Amygdala (tissue), 56 donors: ENCODE measurements around the gene UBAC1.
A peak's percentile ranks its signal among the peaks of the same experiment; 100 is the strongest.
"Not testable (repeated sequence)": the region's sequence is repeated elsewhere in the genome, so short reads cannot be mapped to it uniquely, and the experiment has no call there.

Experiments
- DNase-seq, 56 donors: peaks; one replicate each; lab custom pipeline; 2025; lab: John Stamatoyannopoulos, UW

The UBAC1 gene

DNA sequence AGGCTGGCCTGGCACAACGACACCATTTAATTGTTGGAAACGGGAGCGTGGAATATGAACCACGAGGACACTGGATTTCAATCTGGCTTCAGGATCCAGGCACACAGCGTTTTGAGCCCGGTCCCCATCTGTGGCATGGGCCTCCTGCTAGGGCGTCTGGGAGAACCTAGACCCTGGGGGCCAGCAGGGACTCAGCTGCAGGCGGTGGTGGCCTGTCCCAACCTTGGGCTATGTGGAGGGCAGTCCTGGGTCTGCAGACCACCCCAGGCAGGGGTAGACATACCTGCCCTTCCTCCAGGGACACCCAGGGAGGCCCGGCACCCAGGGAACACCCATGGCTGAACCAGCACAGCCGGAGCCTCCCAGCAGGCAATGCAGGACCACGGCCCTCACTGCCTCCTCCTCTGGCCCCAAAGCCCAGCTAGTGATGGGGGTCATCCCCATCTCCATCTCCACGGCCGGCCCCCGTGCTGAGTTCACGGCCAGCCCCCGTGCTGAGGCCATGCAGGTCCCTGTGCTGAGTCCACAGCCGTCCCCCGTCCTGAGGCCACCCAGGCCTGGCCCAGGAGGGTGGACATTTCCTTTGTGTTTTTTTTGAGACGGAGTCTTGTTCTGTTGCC is 18.5 kb upstream of the UBAC1 start:
- peak in 1 of 56 donors; percentile 58 for DNase-seq

DNA sequence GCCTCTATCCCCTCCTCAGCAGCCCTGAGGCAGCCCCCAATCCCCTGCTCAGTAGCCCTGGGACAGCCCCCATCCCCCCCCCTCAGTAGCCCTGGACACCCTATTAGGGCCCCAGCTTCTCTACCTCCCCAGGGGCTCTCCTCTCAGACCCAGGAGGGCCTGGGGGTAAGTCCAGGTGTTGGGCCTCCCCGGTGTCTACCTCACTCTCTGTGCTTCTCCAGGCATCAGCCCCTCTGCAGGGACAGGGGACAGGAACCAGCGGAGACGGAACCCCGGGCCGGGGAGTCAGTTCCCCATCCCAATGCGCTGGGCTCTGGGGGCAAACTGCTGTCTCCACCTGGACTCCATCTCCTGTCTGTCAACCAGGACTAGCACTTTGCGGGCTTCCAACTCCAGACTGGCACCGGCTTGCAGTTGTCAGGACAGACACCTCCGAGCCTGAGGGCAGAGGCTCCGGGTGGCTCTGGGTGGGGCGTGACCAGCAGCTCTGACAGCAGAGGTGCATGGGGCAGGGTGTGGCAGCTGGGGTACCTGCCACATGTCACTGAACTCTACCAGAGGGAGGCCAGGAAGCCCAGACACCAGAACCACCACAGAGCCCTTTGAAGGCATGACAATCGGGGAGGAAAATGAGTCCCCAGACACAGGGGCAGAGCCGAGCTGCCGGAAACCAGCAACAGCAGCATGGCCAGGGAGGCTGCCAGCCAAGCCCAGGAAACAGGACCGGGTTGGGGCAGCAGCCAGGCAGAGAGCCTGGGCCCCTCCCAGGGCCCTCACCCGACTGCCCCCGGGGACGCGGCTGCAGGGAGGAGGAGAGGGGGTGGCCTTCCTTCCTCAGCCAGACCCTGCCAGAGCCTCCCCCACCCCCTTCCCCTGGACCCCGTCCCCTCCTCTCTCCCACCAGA is 17.7 kb upstream of the UBAC1 start:
- DNase-seq: peak in 43 of 56 donors; percentile 14 to 74 (median 45)

- peak in 2 of 56 donors; percentile 17 to 26 for DNase-seq
These were observed 15.8 kb upstream of the UBAC1 start for GRCh38 chr9:135976944-135977343.

DNA sequence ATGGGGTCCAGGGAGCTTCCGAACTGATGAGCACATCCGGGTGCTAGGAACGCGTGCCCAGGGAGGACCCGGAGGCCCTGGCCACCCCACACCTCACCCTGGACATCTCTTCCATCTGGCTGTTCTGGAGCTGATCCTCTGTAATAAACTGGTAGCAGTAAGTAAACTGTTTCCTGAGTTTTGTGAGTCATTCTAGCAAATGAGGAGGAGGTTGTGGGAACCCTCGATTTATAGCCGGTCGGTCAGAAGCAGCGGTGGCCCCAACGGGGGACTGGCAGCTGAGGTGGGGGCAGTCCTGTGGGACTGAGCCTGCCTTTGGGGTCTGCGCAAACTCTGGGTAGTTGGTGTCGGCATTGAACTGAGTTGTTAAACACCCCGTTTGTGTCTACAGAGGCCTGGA is 15.4 kb upstream of the UBAC1 start:
- DNase-seq: no peak

GRCh38 chr9:135975834-135976233 is 14.7 kb upstream of the UBAC1 start:
- no peak for DNase-seq

DNA sequence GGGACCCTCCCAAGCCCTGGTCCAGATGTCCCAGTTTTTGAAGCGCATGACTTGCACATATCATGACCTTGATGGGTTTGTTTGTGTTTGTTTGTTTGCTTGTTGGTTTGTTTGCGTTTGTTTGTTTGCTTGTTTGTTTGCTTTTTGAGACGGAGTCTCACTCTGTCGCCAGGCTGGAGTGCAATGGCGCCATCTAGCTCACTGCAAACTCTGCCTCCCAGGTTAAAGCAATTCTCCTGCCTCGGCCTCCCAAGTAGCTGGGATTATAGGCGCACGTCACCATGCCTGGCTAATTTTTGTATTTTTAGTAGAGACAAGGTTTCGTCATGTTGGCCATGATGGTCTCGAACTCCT is 13.0 kb upstream of the UBAC1 start:
- no peak for DNase-seq

- DNase-seq: no peak
These were observed 12.4 kb upstream of the UBAC1 start for GRCh38 chr9:135973277-135974219.

GRCh38 chr9:135971892-135972291 is 10.7 kb upstream of the UBAC1 start:
- DNase-seq: no peak

DNA sequence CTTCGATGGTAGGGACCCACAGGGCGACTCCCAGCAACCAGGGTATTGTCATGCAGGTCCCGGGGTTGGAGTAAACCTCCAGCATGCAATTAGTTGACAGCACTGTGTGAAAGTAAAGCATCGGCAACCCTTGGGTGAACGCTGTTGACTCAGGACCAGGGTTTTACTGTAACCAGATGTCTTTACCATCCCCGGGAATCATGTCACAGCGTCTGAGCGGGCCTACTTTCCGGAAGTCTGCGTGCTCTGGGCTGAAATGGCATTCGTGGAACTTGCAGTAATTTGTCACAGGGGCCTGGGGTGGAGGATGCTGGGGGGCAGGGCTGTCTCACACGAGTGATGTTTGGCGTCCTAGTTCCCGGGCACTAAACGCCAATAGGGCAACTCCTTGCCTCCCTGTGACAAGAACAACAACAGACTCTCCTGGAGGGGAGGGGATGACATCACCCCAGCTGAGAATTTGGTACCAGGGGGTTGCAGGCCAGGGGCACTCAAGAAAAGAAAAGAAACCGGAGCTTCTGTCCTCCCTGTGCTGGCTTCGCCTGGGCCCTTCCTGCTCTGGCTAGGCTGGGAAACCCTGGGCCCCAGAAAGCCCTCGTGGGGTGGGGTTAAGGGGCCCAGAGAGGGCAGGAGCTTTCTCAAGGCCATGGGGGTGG is 10.1 kb upstream of the UBAC1 start:
- DNase-seq: no peak

DNA sequence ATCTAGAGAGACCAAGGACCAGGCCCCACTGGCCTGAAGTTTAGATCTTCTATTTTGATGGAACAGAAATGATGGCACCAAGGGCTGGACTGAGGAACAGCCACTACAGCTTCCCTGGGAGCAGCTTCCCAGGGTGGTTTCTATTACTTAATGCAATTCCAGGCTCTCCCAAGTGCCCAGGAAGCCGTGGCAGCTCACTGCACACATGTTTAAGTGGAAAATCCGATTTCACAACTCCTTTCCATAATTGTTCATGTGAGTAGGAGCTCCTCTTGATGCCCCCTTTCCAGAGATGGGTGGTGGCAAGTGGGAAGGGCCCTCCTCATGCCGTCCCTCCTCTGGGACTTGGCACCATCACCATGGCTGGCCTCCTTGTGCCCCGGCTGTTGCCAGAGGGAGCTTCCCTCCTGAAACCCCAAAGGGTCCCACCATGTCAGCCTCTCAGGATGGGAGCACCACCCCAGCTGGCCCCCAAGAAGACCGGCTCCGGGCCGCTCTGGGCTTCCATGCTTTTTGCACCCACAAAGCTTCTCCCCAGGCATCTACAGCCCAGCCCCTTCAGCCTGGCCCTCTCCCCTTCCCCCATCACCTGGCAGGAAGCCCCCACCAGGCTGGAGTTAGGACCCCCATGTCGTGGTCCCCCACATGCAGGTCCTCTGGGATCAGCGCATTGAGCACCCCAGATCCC is 9.1 kb upstream of the UBAC1 start:
- DNase-seq: no peak

GRCh38 chr9:135969064-135969683 is 8.0 kb upstream of the UBAC1 start:
- no peak for DNase-seq

GRCh38 chr9:135968601-135969000 is 7.4 kb upstream of the UBAC1 start:
- no peak for DNase-seq

DNA sequence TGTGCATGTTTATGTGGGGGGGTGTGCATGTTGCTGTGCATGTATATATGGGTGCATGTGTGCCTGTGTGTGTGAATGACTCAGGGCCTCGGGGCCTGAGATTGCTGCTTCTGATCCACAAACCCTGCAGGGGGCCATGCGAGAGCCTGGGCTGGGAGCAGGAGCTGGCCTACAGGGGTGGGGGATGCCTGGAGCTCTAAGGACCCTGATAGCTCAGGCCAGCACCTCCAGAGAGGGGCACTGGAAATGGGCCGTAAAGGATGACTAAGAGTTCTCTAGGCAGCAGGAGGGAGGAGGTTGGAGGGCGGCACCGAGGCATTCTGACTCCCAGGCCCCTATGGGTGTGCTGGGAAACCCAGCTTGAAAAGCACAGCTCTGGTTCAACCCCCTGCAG is 6.9 kb upstream of the UBAC1 start:
- no peak for DNase-seq

DNA sequence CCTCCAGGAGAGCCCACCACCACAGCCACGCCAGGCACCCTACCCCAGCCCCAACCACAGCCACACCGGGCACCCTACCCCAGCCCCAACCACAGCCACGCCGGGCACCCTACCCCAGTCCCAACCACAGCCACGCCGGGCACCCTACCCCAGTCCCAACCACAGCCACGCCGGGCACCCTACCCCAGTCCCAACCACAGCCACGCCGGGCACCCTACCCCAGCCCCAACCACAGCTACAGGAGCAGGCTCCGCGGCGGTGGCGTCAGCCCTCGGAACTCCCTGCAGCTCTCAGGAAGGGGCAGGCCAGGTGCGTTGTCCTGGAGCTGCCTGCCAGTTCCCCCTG is 5.7 kb upstream of the UBAC1 start:
- DNase-seq: not testable (repeated sequence)

DNA sequence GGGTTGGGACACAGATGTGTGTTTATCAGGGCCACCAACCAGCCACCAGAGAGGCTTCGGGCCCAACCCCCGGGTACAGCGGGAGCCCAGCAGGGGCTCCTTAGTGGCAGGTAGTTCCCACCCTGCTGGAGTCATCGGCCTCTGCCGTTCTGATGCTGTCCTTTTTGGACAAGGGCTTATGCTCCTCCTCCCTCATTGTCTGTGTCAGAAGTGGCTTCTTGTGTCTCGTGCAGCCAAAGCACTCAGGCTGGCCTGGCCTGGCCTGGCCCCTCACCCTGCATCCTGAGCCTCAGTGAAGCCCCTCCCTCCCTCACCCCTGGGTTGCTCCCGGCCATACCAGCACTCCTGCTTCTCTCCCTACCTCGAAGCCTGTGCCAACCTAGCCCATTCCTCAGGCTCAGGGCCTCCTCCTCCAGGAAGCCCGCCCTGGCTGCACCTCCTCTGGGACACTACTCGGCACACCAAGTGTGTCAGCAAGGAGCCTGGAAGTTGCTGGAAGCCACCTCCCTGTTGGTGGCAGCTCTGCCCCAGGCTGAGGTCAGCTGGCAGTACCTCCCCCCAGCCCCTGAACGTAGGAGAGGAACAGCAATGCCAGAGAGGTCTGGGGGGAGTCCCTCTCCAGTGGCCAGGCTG is 4.1 kb upstream of the UBAC1 start:
- DNase-seq: no peak

- no peak for DNase-seq
These were observed 2.8 kb upstream of the UBAC1 start for GRCh38 chr9:135963938-135964337.

DNA sequence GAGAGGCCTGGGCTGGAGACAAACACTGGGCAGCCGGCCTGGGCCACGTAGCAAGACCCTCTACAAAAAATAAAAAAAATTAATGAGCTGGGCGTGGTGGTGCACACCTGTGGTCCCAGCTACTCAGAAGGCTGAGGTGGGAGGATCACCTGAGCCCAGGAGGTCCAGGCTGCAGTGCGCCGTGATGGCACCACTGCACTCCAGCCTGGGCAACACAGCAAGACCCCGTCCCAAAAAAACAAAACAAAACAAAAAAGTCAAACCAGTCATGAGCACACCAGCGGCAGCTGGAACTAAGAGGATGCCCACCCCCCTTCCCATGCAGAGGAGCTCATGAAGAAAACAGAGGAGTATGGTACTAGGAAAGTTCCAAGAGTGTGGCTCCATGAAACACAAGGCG is 2.2 kb upstream of the UBAC1 start:
- DNase-seq: no peak

DNA sequence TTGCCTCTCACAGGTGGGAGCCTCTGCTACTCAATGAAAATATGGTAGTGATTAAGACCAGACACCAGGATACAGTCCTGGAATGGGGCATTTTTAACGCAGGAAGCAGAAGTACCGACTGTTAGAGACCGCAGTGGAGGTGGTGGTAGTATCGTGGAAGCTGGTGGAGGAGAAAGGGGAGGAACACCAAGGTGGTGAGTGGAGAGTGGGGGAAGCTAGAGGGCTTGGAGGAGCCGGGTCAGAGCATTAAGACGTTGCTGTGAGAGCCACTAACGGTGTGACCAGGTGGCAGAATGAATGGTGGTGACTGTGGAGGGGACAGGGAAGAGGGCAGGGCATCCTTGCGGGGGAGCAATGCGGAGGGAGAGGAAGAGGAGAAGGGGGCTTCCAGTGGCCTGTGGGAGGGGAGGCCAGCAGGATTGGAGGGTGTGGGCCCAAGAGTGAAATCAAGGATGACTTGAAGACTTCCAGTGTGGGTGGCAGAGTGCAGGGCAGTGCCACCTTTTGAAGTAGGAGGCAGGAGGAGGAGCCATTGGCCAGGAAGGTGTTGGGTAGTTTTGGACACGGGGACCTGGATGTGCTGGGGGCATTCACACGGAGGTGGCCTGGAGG is 1.6 kb upstream of the UBAC1 start:
- DNase-seq: no peak
